ENCODE data around the gene CACNA1C.

- TF ChIP-seq, protein P1, sequence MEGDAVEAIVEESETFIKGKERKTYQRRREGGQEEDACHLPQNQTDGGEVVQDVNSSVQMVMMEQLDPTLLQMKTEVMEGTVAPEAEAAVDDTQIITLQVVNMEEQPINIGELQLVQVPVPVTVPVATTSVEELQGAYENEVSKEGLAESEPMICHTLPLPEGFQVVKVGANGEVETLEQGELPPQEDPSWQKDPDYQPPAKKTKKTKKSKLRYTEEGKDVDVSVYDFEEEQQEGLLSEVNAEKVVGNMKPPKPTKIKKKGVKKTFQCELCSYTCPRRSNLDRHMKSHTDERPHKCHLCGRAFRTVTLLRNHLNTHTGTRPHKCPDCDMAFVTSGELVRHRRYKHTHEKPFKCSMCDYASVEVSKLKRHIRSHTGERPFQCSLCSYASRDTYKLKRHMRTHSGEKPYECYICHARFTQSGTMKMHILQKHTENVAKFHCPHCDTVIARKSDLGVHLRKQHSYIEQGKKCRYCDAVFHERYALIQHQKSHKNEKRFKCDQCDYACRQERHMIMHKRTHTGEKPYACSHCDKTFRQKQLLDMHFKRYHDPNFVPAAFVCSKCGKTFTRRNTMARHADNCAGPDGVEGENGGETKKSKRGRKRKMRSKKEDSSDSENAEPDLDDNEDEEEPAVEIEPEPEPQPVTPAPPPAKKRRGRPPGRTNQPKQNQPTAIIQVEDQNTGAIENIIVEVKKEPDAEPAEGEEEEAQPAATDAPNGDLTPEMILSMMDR (IDR thresholded peaks at IDR 0.05), result no peak
- TF ChIP-seq POLR2A (IDR thresholded peaks at IDR 0.05), result no peak
These were observed 119.1 kb downstream of the CACNA1C start for GRCh38 chr12:2171672-2172426.

Data from suprapubic skin (tissue), 3 donors.